ENCODE measurements around the gene LPCAT1. TPM values are rescaled to one million over a fixed set of nuclear protein-coding genes. Genes with fewer than 3 reads are reported as not detected.
"Not testable (repeated sequence)": the region's sequence is repeated elsewhere in the genome, so short reads cannot be mapped to it uniquely, and the experiment has no call there.

Gene LPCAT1
- total RNA-seq, 1 experiment from 2014 or later, result 71.5 TPM

- in situ Hi-C loops (cut with HindIII; ENCODE audit: low sequenced_read_pairs), result no loop called here
- DNase-seq (ENCODE audit: low spot score), result no peak
Observed at GRCh38 chr5:1544294-1544961, 20.7 kb upstream of the LPCAT1 start.

GRCh38 chr5:1543398-1544293 lies 19.9 kb upstream of the LPCAT1 start:
- in situ Hi-C loops (cut with HindIII; ENCODE audit: low sequenced_read_pairs), result no loop called here
- no peak for DNase-seq (ENCODE audit: low spot score)

GRCh38 chr5:1542781-1543180 lies 19.0 kb upstream of the LPCAT1 start:
- DNase-seq (ENCODE audit: low spot score), result no peak
- in situ Hi-C loops (cut with HindIII; ENCODE audit: low sequenced_read_pairs), result no loop called here

GRCh38 chr5:1541702-1542400 lies 18.1 kb upstream of the LPCAT1 start:
- in situ Hi-C loops (cut with HindIII; ENCODE audit: low sequenced_read_pairs), result no loop called here
- DNase-seq (ENCODE audit: low spot score), result no peak

GRCh38 chr5:1540831-1541701 lies 17.3 kb upstream of the LPCAT1 start:
- no peak for DNase-seq (ENCODE audit: low spot score)
- in situ Hi-C loops (cut with HindIII; ENCODE audit: low sequenced_read_pairs), result no loop called here

GRCh38 chr5:1540166-1540565 lies 16.4 kb upstream of the LPCAT1 start:
- DNase-seq (ENCODE audit: low spot score), result no peak
- in situ Hi-C loops (cut with HindIII; ENCODE audit: low sequenced_read_pairs), result no loop called here

- DNase-seq (ENCODE audit: low spot score), result not testable (repeated sequence)
Observed at GRCh38 chr5:1539393-1540161, 15.8 kb upstream of the LPCAT1 start.

GRCh38 chr5:1538741-1539392 lies 15.1 kb upstream of the LPCAT1 start:
- DNase-seq (ENCODE audit: low spot score), result no peak
- in situ Hi-C loops (cut with HindIII; ENCODE audit: low sequenced_read_pairs), result no loop called here

More at GRCh38 chr5:1539393-1540161, 15.8 kb upstream of the LPCAT1 start:
- in situ Hi-C loops (cut with HindIII; ENCODE audit: low sequenced_read_pairs), result not testable (repeated sequence)

GRCh38 chr5:1538276-1538675 lies 14.5 kb upstream of the LPCAT1 start:
- no peak for DNase-seq (ENCODE audit: low spot score)
- in situ Hi-C loops (cut with HindIII; ENCODE audit: low sequenced_read_pairs), result no loop called here

GRCh38 chr5:1537603-1538154 lies 13.9 kb upstream of the LPCAT1 start:
- no peak for DNase-seq (ENCODE audit: low spot score)
- in situ Hi-C loops (cut with HindIII; ENCODE audit: low sequenced_read_pairs), result no loop called here

GRCh38 chr5:1536871-1537602 lies 13.3 kb upstream of the LPCAT1 start:
- no peak for DNase-seq (ENCODE audit: low spot score)
- in situ Hi-C loops (cut with HindIII; ENCODE audit: low sequenced_read_pairs), result no loop called here

GRCh38 chr5:1536322-1536845 lies 12.6 kb upstream of the LPCAT1 start:
- in situ Hi-C loops (cut with HindIII; ENCODE audit: low sequenced_read_pairs), result no loop called here
- DNase-seq (ENCODE audit: low spot score), result no peak

- DNase-seq (ENCODE audit: low spot score), result no peak
- in situ Hi-C loops (cut with HindIII; ENCODE audit: low sequenced_read_pairs), result no loop called here
Observed at GRCh38 chr5:1535646-1536045, 11.9 kb upstream of the LPCAT1 start.

GRCh38 chr5:1532384-1532783 lies 8.6 kb upstream of the LPCAT1 start:
- in situ Hi-C loops (cut with HindIII; ENCODE audit: low sequenced_read_pairs), result no loop called here
- no peak for DNase-seq (ENCODE audit: low spot score)

GRCh38 chr5:1529498-1529897 lies 5.7 kb upstream of the LPCAT1 start:
- in situ Hi-C loops (cut with HindIII; ENCODE audit: low sequenced_read_pairs), result no loop called here
- no peak for DNase-seq (ENCODE audit: low spot score)

GRCh38 chr5:1527533-1528205 lies 3.9 kb upstream of the LPCAT1 start:
- no peak for DNase-seq (ENCODE audit: low spot score)
- in situ Hi-C loops (cut with HindIII; ENCODE audit: low sequenced_read_pairs), result no loop called here
